Ramos (cell line): ENCODE data around the gene FHDC1.

ENCODE experiments used
- in situ Hi-C: fragments of 300-500 bp; cut with MboI; formaldehyde crosslinking; loops from one replicate; pipeline ENCODE4 v1.14.3; 2022; ENCODE audit warnings: low sequenced_read_pairs; ENCODE audit not compliant: unreplicated experiment

The FHDC1 gene

DNA sequence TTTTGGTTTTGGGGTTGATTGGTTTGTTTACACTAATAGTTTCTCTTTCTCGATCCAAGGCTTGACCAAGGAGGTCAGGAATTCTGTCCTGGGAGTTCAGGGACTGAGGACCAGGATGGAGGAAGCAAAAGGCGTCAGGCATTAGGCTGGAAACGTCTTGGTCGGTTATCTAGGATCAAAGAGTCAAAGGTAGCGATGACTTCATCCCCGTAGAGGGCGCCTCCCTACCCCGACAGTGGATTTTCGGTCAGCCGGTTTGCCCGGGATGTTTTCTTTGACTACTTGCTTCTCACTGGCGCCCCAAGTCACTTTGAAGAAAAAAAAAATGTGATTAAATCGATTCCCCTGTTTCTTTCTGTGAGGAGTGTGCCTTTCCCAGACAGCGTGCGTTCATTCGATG lies 980 bp upstream of the FHDC1 start:
- in situ Hi-C loops, result no loop called here

DNA sequence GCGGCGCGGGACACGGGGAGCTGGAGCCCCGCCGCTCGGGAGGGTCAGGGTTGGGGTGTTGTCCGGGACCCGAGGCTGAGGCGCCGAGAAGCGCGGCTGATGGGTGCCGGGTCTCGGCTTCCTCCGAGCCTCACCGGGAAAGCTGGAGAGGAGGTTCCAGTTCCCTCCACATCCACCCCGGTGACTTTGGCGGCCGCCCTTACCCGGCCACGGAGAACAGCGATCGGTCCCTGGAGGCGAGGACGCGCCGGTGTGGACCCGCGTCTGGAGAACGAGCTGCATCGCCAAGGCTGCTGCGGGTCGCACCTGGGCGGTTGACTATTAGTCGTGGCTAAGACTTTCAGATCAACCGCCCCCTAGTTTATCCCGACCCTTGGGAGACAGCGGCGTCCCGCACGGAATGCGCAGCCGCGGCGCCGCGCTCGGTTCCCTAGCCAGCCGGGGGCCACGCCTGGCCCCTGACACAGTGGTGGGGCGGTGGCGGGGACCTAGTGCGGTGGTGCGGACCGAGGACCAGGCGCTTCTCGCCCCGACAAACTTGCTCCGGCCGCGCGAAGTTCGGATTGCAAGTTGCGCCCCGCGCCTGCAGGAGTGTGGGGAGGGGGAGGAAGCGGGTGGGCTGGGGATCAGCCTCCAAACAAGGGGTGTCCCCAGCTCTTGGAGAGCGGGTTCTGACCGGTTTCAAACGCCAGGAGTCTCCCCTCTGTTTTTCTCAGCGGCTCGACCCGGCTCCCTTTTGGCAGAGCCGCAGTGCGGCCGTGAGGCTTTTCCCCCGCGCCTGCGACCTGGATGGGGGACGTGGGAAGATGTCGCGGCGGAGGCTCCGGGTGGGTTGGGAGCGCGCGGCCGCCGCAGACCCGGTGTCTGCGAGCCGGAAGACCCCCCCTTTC lies 568 bp downstream of the FHDC1 start:
- in situ Hi-C loops, result no loop called here

DNA sequence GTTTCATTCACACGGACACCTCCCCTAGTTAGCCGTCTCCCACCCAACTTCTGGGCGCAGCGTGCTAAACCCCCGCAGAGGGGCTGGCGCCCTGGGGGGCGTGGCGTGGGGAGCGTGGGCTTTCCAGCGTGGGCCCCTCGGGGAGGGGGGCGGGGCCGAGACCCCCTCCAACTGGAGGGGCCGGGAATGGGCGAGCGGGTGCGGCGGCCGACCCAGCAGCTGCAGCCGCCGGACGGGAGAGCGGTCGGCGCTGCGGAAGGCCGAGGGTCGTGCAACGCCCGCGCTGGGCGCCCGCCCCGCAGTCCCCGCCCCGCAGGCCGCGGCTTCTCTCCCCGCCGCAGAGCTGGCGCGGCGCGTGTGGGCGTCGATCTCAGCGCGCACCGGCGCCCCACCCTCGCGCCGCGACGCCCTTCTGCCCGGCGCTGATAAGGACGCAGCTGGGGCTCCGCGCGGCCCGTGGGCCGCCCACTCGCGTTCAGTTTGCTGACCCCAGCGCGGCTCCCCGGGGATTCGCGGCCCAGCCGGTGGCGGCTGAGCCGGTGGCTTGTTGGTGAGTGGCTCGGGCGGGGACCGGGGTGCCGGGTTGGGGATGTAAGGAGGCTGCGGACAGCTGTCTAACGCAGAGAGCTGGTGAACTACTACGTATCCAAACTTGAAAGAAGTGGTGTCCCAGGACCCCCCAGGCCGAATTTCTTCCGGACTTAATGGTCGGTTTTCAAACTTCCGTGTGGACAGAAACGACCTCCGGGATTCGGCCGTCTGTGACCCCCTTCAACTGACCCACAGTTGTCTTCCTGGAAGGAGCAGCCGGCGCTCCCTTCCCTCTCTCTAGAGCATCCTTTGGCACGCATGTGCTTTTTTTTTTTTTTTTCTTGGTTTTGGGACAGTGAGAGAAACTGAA lies 1.5 kb downstream of the FHDC1 start:
- in situ Hi-C loops, result no loop called here

DNA sequence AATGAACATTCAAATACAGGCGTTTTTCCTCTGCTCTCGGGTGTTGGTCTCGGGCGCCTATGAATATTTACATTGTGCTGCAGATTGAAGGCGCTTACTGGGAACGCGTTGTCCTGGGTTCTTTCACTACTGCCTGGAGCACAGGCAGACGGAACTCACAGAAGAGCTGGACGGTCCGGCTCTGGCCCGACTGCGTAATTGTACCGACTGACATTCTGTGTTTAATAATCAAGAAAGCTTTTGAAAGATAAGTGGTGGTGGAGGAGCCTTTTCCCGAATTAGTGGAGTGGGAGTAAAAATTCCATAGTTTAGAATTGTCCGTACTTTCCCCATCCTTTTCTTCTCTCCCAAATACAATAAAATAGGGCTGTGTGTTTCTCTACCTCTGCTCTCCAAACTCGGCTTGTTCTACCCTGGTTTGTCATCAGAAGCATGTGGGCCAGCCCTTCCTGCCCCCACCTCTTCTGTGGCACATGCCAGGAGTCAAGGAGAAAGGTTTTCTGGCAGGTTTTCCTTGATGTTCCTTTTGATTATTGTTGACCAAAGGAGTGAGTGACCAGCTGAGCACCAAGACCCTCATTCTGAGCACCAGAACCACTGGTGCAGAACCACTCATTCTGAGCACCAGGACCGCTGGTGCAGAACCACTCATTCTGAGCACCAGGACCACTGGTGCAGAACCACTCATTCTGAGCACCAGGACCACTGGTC lies 2.3 kb downstream of the FHDC1 start:
- in situ Hi-C loops, result no loop called here

DNA sequence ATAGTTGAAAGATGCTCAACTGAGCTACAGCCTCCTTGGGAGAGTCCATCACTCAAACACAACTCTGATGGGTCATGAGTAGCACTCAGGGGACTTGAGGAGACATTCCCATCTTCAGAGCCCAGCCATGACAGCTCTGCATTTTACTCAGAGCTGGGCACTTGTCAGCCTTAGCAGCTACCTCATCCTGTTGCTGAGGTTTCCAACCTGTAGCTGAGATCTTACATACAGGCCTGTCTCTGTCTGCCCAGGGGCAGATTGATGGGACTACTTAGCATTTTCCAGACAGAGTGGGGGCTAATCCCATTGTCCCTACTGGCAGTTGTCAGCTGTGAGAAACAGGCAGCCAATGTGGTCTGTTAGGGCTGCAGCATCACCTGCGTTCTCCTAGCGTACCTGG lies 3.5 kb downstream of the FHDC1 start:
- in situ Hi-C loops, result no loop called here

DNA sequence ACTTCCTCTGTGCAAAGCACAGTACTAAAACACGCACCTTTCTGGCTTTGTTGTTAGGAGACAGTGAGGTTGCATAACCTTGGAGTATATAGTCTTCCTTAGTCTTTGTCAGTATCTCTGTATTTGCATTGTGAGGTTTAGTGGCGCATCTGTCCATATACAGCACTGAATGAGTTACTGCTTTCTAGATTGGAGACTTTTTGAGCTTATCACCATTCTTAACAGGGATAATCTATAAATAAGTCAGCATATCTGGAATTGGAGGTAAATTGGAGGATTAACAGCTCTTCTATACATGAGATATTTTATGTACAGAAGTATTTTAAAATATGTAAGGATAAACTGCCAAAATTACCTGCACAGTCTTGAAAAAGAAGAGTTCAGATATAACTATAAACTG lies 4.3 kb downstream of the FHDC1 start:
- in situ Hi-C loops, result no loop called here

DNA sequence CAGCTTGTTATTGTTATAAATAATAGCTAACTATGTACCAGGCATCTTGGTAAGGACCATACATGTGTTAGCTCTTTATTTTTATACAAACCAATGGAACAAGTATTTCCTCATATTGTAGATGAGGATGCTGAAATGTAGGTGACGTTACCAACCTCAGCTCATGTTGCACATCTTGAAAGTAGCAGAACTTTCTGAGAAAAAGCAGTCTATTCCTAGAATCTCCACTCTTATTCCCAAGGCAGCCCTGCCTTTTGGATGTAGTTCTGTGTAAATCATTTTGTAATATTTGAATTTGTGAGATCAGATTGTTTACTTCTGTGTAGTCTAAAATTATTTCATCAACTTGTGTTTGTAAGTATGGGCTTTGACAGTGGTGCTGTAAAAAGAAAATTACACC lies 5.3 kb downstream of the FHDC1 start:
- in situ Hi-C loops, result no loop called here

DNA sequence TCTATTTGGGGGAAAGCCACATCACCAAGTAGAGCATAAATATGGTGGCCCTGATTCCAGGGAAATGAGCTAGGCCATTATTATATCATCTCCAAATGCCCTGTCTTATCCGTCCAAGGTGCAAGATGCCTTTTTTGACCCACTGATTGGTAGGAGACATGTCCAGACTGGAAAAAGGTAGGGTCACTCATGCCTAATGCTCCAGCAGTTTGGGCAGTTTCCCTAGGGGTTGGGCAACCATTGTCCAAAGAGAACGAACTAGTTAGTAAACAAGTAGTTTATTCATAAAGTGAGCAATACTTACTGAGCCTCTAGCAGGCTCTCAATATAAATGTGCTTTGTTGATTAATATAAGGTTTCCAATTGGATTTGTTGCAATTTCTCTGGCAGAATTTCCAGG lies 6.2 kb downstream of the FHDC1 start:
- in situ Hi-C loops, result no loop called here

DNA sequence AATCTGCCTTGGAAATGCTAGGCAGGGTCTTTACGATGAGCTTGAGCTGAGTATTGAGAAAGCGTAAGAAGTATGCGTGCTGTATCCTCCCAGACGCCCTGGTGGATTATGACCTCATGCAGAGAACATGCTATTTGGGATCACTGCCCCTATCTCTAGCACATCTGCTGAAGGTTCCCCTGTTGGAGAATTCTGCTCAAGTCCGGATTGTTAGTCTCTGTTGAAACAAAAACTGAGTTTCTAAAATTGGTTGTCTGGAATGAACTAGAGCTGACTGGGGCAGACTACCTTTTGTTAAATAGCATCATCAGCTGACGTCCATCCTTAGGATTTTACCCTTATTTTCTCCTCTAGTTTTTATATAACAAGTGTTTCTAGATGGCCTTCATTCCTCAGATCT lies 7.5 kb downstream of the FHDC1 start:
- in situ Hi-C loops, result no loop called here

DNA sequence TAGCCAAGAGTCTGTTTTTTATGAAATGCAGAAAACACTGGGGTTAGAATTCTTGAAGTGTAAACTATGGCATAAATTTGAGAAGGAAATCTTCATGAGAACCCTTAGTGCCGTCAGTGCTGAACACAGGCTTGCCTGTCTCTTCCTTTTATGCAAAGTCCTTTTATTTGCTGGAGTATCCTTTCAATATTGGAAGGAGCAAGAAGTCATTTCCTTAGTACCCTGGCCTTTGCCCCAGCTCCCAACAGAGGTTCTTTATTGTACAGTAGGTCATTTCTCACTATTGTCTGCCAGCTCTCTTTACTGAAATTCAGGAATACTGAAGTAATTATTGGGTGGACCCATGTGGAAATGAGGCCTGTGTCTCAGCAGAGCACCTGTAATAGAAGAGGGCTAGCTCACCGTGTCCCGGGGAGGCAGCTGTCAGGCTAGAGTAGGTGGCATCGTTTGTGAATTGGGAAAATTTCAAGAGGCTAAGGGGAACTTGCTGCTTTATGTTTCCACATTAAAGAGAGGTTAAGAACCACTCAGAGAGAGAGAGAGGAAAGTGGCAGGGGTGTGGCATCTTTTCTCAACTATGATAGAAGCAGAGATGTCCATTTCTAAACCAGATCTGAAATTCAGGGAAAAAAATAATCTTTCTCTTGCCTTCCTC lies 8.7 kb downstream of the FHDC1 start:
- in situ Hi-C loops, result no loop called here

DNA sequence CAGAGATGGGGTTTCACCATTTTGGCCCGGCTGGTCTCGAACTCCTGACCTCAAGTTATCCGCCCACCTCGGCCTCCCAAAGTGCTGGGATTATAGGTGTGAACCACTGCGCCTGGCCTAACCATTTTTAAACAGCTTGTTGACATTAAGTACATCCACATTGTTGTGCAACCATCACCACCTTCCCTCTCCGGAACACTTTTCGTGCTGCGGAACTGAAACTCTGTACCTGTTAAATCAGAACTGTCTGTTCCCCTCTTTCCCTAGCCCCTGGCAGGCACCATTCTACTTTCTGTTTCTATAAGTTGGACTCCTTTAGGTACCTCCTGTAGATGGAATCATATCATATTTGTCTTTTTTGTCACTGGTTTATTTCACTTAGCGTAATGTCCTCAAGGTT lies 9.5 kb downstream of the FHDC1 start:
- in situ Hi-C loops, result no loop called here

DNA sequence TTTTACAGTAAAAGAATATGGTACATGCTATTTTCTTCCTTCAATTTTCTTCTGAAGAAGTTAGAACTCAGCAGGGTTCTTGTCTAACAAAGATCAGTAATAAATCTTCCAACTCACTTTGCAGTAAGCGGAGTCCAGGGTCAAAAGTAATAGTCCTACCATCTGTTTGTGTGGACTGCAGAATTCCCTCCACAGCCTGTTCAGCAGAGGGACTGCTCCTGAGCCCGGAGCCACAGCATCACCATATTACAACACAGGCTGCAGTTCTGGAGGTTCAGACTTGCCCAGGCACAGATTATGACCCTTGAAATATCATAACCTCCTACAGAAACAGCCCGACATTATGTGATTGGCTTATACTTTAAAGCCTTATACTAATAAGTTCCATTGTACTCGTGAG lies 10.3 kb downstream of the FHDC1 start:
- in situ Hi-C loops, result no loop called here

DNA sequence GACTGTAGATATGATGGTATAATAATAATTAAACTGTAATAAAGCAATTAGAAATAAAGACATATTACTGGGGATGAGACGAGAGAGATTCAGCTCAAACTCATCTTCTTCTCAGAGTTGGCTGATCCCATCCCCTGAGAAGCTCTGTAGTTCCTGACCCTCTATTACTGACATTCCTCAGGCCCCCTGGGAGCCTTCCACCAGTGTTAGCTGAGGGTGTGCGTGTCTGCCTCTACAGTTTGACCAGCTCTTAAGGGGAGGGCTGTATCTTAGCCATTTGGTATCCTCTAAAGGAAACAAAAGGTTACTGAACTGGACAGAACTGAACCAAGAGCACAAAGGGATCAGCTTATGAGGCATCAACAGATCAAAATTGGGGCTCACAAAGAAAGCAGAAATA lies 11.2 kb downstream of the FHDC1 start:
- in situ Hi-C loops, result no loop called here

DNA sequence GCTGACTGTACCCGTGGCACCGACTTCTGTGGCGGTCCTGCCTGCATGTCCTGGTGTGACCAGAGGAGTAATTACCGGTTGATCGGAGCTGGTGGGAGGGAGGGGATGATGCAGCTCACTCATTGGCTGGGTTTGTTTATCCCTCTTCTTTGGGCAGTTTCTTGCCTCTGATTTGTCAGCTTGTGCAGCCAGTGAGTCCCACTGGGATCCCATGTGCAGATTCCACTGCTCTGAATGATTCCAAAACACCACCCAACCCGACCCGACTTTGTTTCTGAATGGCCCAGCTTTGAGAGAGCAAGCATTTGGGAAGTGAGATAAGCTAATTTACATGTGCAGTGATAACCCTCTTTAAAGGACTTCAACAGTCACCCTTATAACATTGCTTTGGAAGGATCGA lies 13.8 kb downstream of the FHDC1 start:
- in situ Hi-C loops, result no loop called here

DNA sequence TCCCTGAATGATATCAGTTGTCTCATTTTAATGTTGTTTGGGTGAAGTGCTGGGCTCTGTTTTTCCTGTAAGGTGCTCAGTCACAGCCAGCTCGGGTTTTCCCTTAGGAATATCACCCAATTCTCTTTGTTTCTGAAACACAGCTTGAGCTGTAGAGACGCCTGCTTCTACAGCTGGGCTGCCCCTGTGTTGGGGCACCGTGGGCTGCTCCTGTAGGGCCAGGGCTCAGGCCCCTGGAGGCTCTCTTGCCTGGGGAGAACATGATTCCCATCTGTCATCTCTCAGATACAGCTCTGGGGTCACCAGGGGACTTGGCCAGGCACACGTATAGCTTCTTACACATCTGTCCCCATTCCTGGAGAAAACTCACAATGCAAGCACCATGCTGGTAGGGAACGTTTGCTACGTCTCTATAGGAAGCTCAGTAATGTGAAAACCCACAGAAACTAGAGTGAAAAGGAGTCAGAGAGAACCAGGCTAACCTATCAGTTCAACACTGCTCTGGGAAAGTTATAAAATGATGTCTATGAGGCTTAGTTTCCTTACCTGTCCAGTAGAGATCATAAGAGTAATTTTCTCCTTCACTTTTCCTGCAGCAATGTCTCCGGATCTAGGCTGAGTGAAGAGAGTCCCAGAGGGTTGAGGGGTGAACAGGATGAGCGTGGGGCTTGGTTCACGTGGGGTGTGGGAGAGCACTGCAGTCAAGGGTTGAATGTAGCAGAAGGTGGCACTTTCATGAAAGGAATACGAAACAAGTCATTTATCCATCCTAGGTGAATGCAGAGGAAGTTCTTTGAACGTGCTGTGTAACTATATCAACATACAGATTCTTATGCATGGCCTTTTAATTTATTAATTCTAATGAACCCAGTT lies 14.5 kb downstream of the FHDC1 start:
- in situ Hi-C loops, result no loop called here

DNA sequence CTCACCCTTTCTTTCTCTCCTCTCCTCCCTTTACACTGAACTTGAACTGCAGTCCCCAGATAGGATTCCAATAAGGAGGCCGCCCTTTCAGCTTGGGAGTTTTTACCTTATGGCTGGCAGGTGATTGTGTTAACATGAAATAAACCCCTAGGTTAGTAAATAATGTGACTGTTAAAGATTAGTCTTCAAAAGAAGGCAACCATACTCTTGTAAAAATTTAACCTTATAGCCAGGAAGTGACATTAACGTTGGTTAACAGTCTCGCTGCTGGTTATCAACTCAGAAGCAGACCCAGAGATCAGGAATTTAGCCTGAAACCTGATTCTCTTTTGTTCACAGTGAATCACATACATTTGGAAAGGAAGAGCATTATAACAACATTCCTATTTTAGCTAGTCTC lies 15.2 kb downstream of the FHDC1 start:
- in situ Hi-C loops, result no loop called here

DNA sequence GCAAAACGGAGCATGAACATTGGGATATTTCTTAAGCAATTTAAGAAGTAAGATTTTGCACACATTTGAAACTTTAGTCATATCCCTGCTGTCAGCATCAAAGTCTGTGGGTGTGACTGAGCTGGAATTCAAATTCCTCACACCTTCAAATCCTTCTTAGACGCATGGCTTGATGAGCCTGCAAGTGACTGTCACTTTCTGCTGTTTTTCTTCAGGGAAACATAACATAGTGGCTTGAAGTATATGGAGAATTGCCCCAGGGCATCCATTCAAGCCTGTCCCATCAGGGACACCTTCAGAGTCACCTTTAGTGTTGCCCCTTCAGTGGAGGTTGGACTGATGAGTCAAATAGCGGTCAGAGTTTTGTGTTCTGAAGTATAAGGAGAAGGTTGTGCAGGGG lies 17.4 kb downstream of the FHDC1 start:
- in situ Hi-C loops, result no loop called here

DNA sequence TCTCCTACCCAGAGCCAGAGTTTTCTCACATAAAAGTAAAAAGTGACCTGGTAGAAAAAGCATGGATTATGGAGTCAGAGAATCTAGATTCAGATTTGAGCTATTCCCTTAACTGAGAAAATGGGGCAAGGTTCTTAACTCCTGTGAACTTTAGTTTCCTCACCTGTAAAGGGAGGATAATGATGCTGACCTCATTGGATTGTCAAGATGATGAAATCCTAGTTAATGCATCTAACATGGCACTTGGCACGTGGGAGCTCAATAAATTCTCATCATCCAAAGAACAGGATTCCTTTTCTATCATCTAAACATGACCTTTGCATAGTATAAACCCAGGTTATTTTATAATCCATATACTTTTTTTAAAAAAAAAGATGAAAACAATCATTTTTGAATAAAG lies 18.6 kb downstream of the FHDC1 start:
- in situ Hi-C loops, result no loop called here

DNA sequence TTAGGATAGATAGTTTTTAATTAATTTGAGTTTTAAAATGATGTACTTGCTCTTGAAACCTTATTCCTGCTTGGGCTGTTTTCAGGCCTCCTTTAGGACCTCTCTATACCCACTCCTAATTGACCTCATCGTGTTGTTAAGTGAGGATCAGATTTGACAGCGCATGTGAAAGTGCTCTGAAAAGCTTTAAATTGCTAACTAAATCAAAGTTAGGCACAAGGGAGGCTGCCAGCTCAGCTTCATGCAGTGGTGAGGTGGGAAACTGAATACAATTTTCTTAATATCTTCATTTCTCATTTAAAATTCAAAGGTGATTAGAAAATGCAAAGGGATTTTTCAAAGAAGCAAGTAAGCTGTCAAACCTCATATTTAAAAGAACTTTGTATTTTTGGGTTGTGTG lies 20.0 kb downstream of the FHDC1 start:
- in situ Hi-C loops, result no loop called here
